ENCODE measurements around the gene SVEP1. TPM values are rescaled to one million over a fixed set of nuclear protein-coding genes. Genes with fewer than 3 reads are reported as not detected.

SVEP1 gene
- total RNA-seq, 1 experiment from 2014 or later: 0.05 TPM

DNA sequence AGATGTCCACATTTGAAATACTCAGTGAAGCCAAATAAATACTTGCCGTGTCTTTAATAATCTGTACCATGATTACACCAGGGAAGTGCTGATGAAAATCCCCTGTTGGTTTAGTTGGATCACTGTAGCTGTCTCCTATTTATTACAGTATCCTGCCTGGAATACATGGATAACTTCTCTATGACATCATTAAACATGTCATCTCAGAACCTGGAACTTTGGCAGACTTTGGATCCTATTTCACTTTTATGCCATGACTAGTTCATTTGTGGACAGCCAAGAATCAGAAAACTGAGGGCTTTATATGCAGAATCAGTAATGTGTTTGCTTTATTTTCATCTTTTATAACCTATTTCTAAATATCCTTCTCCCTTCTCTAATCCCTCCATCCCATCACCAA is 241.8 kb downstream of the SVEP1 start, which contains the start of gene TXNDC8:
Gene TXNDC8, minus strand, starts transcription at position 137 of the 400 bp plus-strand sequence.
- no peaks in the 10 kb centered on the region for H3K36me3 ChIP-seq (ENCODE audit: control insufficient read depth, insufficient read depth, low read length)
- no peaks in the 10 kb centered on the region for H3K27me3 ChIP-seq (ENCODE audit: control insufficient read depth, insufficient read depth, low read length)
- POLR2A ChIA-PET: no interaction called here
- no peaks in the 10 kb centered on the region for H3K9me3 ChIP-seq (ENCODE audit: control insufficient read depth, insufficient read depth, low read depth, low read length)
- DNase-seq (ENCODE audit: low read depth, low spot score) (no peak), ATAC-seq (no peak)
- H3K4me1 ChIP-seq (ENCODE audit: control insufficient read depth, insufficient read depth, low read length): no peaks in the 10 kb centered on the region
- H3K4me3 ChIP-seq (ENCODE audit: low read depth in 2 of 2, low read length in 2 of 2): no peak within 1 kb of the TSS
- TF ChIP-seq POLR2AphosphoS5 (IDR thresholded peaks at IDR 0.05; ENCODE audit: low read depth, low read length) (no peak), CTCF (IDR thresholded peaks at IDR 0.05) (no peak), REST (IDR thresholded peaks at IDR 0.05; ENCODE audit: insufficient read depth in 1 of 2, low read depth in 2 of 2, low read length in 1 of 2) (no peak), TCF7L2 (IDR thresholded peaks at IDR 0.05; ENCODE audit: low read depth, low read length) (no peak), SIN3A (IDR thresholded peaks at IDR 0.05; ENCODE audit: borderline replicate concordance, insufficient read depth, low read depth, low read length) (no peak)
- no TSS peak for BruUV-seq (replicated peaks)
- intact Hi-C loops (cut with micrococcal nuclease; ENCODE audit: unreplicated experiment) (no loop called here), in situ Hi-C loops (cut with HindIII; ENCODE audit: low pct_unique_long_range_greater_than_20kb, low sequenced_read_pairs) (no loop called here)
- no peak within 1 kb of the TSS for H3K27ac ChIP-seq (ENCODE audit: low read length)
- CTCF ChIA-PET: no interaction called here

DNA sequence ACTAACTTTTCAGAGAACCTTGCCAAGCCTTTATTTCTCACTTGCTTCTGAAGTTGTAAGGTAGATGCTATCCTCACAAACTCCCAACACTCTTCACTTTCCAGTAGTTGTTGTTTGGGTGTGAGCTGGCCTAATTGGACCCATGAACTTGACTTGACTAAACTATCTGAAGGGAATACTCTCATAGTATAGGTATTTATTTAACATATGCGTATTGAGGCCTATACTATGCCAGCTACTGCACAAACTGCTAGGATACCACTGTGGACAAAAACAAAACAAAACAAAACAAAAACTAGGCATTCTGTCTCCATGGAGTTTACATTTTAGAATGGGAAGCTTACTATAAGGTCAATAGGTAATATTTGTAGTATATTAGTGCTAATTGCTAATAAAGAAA is 243.2 kb downstream of the SVEP1 start:
- intact Hi-C loops (cut with micrococcal nuclease; ENCODE audit: unreplicated experiment) (no loop called here), in situ Hi-C loops (cut with HindIII; ENCODE audit: low pct_unique_long_range_greater_than_20kb, low sequenced_read_pairs) (no loop called here)
- Histone ChIP-seq H3K36me3 (ENCODE audit: control insufficient read depth, insufficient read depth, low read length) (no peaks in the 10 kb centered on the region), H3K4me3 (ENCODE audit: low read depth in 2 of 2, low read length in 2 of 2) (no peak overlapping the region), H3K9me3 (ENCODE audit: control insufficient read depth, insufficient read depth, low read depth, low read length) (no peaks in the 10 kb centered on the region), H3K4me1 (ENCODE audit: control insufficient read depth, insufficient read depth, low read length) (no peaks in the 10 kb centered on the region), H3K27me3 (ENCODE audit: control insufficient read depth, insufficient read depth, low read length) (no peaks in the 10 kb centered on the region), H3K27ac (ENCODE audit: low read length) (no peak overlapping the region)
- no TSS peak for BruUV-seq (replicated peaks)
- ATAC-seq (no peak), DNase-seq (ENCODE audit: low read depth, low spot score) (no peak)
- CTCF ChIA-PET: no interaction called here
- TF ChIP-seq POLR2AphosphoS5 (IDR thresholded peaks at IDR 0.05; ENCODE audit: low read depth, low read length) (no peak), TCF7L2 (IDR thresholded peaks at IDR 0.05; ENCODE audit: low read depth, low read length) (no peak), CTCF (IDR thresholded peaks at IDR 0.05) (no peak), SIN3A (IDR thresholded peaks at IDR 0.05; ENCODE audit: borderline replicate concordance, insufficient read depth, low read depth, low read length) (no peak), REST (IDR thresholded peaks at IDR 0.05; ENCODE audit: insufficient read depth in 1 of 2, low read depth in 2 of 2, low read length in 1 of 2) (no peak)
- POLR2A ChIA-PET: no interaction called here
